Testis (tissue), 2 donors: ENCODE results near the gene CAPN12.

Experiments
- POLR2A ChIP-seq: fragments of 450-650 bp; IDR thresholded peaks from one replicate; pipeline ENCODE4 v1.6.1; 2017; ENCODE audit warnings: antibody characterized with exemption, mild to moderate bottlenecking, moderate library complexity
- TF ChIP-seq, protein P1 (sequence below), 3 experiments: fragments of 450-650 bp in 2 of 3; fragments of 200-600 bp in 1 of 3; sonication (generic) in 1 of 3; IDR thresholded peaks; one replicate each; pipeline ENCODE4 v1.5.1; 2016 to 2019; ENCODE audit warnings: antibody characterized with exemption in 3 of 3, mild to moderate bottlenecking in 2 of 3, moderate library complexity in 1 of 3

DNA sequence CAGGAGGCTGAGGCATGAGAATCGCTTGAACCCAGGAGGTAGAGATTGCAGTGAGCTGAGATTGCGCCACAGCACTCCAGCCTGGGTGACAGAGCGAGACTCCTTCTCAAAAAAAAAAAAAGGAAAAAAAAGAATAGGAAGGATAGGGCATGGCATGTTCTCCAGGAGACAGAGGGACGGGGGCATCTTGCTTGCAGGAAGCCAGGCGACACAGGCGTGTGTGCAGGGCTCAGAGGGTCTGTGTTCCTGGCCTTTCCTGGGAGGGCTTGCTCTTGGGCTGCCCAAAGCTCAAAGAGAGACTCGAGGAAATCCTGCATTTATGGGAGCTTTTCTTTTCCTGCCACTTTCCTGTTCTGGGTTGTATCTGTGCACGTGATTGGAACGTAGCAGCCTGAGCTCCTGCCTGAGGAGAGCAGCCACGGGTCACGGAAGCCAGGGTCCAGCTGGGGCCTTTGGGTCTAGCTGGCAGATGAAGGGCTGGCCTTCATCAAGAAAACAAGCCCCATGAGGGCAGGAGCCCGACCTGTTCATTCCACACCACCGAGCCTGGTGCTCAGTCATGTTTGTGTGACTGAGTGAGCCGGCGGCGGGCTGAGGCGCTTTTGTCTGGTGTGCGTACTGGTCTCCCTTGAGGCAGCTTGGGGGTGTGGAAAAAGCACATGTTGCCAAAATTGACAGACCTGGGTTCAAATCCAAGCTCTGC is 44.5 kb downstream of the CAPN12 start:
- TF ChIP-seq, protein P1, sequence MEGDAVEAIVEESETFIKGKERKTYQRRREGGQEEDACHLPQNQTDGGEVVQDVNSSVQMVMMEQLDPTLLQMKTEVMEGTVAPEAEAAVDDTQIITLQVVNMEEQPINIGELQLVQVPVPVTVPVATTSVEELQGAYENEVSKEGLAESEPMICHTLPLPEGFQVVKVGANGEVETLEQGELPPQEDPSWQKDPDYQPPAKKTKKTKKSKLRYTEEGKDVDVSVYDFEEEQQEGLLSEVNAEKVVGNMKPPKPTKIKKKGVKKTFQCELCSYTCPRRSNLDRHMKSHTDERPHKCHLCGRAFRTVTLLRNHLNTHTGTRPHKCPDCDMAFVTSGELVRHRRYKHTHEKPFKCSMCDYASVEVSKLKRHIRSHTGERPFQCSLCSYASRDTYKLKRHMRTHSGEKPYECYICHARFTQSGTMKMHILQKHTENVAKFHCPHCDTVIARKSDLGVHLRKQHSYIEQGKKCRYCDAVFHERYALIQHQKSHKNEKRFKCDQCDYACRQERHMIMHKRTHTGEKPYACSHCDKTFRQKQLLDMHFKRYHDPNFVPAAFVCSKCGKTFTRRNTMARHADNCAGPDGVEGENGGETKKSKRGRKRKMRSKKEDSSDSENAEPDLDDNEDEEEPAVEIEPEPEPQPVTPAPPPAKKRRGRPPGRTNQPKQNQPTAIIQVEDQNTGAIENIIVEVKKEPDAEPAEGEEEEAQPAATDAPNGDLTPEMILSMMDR (IDR thresholded peaks at IDR 0.05) = no peak
- no peak for TF ChIP-seq POLR2A
